Epithelial cell of proximal tubule (primary cell): ENCODE measurements around the gene GAST. TPM values are rescaled to one million over a fixed set of nuclear protein-coding genes. Genes with fewer than 3 reads are reported as not detected.

Experiments
- DNase-seq: peaks from one replicate; pipeline ENCODE4 v3.0.0-alpha.2; 2011; ENCODE audit warnings: low read depth
- H3K4me3 ChIP-seq: 2 replicates; pipeline ENCODE4 v1.5.1; 2011; ENCODE audit warnings: low read depth, mild to moderate bottlenecking, low read length
- CTCF ChIP-seq: conservative IDR thresholded peaks from 2 replicates; pipeline ENCODE4 v1.5.1; 2012; ENCODE audit warnings: low read depth, mild to moderate bottlenecking, low read length
- total RNA-seq: library from RNA; depleted of rRNA; stranded (reverse); fragments of >200 nt; gene quantifications from 2 replicates; pipeline ENCODE4 v1.2.3, GENCODE V29; 2015

Gene GAST
- total RNA-seq, 1 donor from 2014 or later: not detected

- TF ChIP-seq CTCF: no peak
- DNase-seq: no peak
- H3K4me3 ChIP-seq: no peak overlapping the region
These were observed 25.9 kb upstream of the GAST start for GRCh38 chr17:41686281-41686680.

- peak overlapping the region; percentile 75 for H3K4me3 ChIP-seq
- peak; percentile 72 for TF ChIP-seq CTCF
- no peak for DNase-seq
These were observed 24.1 kb upstream of the GAST start for GRCh38 chr17:41687828-41688640.

GRCh38 chr17:41688641-41689496 is 23.3 kb upstream of the GAST start, which contains the start of gene EIF1:
Gene EIF1 (plus strand): TSS chr17:41688885. CDS start chr17:41689039, 154 bp downstream.
- TF ChIP-seq CTCF: no peak
- peak within 1 kb of the TSS; percentile 75 for H3K4me3 ChIP-seq
- DNase-seq: peak; percentile 90

- no peak for DNase-seq
These were observed 22.4 kb upstream of the GAST start for GRCh38 chr17:41689497-41690299.

GRCh38 chr17:41690497-41690896 is 21.6 kb upstream of the GAST start:
- no peak for TF ChIP-seq CTCF
- no peak for DNase-seq
- H3K4me3 ChIP-seq: peak overlapping the region; percentile 75

More at GRCh38 chr17:41689497-41690299, 22.4 kb upstream of the GAST start:
- peak overlapping the region; percentile 75 for H3K4me3 ChIP-seq
- peak; percentile 70 for TF ChIP-seq CTCF

GRCh38 chr17:41691031-41691777 is 20.9 kb upstream of the GAST start:
- peak overlapping the region; percentile 75 for H3K4me3 ChIP-seq
- no peak for TF ChIP-seq CTCF
- DNase-seq: no peak
